ENCODE data around the gene IL1R1.

- TF ChIP-seq POLR2A (IDR thresholded peaks at IDR 0.05) (no peak), EP300 (IDR thresholded peaks at IDR 0.05) (no peak), CTCF (IDR thresholded peaks at IDR 0.05) (no peak), POLR2AphosphoS5 (IDR thresholded peaks at IDR 0.05) (no peak)
These were observed 83.6 kb downstream of the IL1R1 start for GRCh38 chr2:102226171-102226570.
